Endodermal cell (in vitro differentiated cells): ENCODE measurements around the gene LILRA5. TPM values are rescaled to one million over a fixed set of nuclear protein-coding genes. Genes with fewer than 3 reads are reported as not detected.

Experiments used
- DNase-seq: peaks from one replicate; pipeline ENCODE4 v3.0.0-alpha.2; 2017
- H3K27ac ChIP-seq: 2 replicates; pipeline ENCODE4 v1.5.1; 2013; ENCODE audit warnings: mild to moderate bottlenecking, low read depth, low read length, moderate library complexity
- H3K27me3 ChIP-seq: 2 replicates; pipeline ENCODE4 v1.6.1; 2013; ENCODE audit warnings: mild to moderate bottlenecking, low read length, moderate library complexity; ENCODE audit not compliant: insufficient read depth, control insufficient read depth, poor library complexity, severe bottlenecking
- H3K36me3 ChIP-seq: 2 replicates; pipeline ENCODE4 v1.7.0; 2013; ENCODE audit warnings: mild to moderate bottlenecking, low read length, moderate library complexity; ENCODE audit not compliant: control insufficient read depth, insufficient read depth
- H3K4me1 ChIP-seq: one replicate; pipeline ENCODE4 v1.7.0; 2013; ENCODE audit warnings: low read length; ENCODE audit not compliant: control insufficient read depth, insufficient read depth
- H3K4me3 ChIP-seq: 2 replicates; pipeline ENCODE4 v1.5.1; 2013; ENCODE audit warnings: mild to moderate bottlenecking, low read length, moderate library complexity
- H3K9ac ChIP-seq: 2 replicates; pipeline ENCODE4 v1.6.1; 2013; ENCODE audit warnings: mild to moderate bottlenecking, low read length, moderate library complexity; ENCODE audit not compliant: poor library complexity, severe bottlenecking; ENCODE audit errors: extremely low read depth
- H3K9me3 ChIP-seq: 2 replicates; pipeline ENCODE4 v1.6.1; 2013; ENCODE audit warnings: mild to moderate bottlenecking, low read length, moderate library complexity; ENCODE audit not compliant: control insufficient read depth
- H3K27ac Mint-ChIP-seq: 2 replicates; pipeline ENCODE4 v1.8.0; 2020; ENCODE audit warnings: mixed read lengths
- H3K27me3 Mint-ChIP-seq: 2 replicates; pipeline ENCODE4 v1.8.0; 2021; ENCODE audit warnings: mild to moderate bottlenecking, mixed read lengths; ENCODE audit not compliant: insufficient read depth
- H3K36me3 Mint-ChIP-seq: 2 replicates; pipeline ENCODE4 v1.8.0; 2020; ENCODE audit warnings: low read depth, mixed read lengths
- H3K4me1 Mint-ChIP-seq: 2 replicates; pipeline ENCODE4 v1.8.0; 2020; ENCODE audit warnings: mixed read lengths
- H3K4me3 Mint-ChIP-seq: 2 replicates; pipeline ENCODE4 v1.8.0; 2020; ENCODE audit warnings: mild to moderate bottlenecking, moderate library complexity, mixed read lengths
- H3K9me3 Mint-ChIP-seq: 2 replicates; pipeline ENCODE4 v1.8.0; 2020; ENCODE audit warnings: mild to moderate bottlenecking, mixed read lengths
- WGBS, 2 experiments: methylation state at CpG; one replicate each; pipeline versions ENCODE4 v1.1.5 to v1.1.7; 2013; ENCODE audit warnings: missing lambda C conversion rate in 2 of 2, mixed read lengths in 1 of 2; ENCODE audit not compliant: insufficient coverage in 1 of 2, insufficient read length in 1 of 2; 5-methylcytosine and 5-hydroxymethylcytosine counted together
- total RNA-seq, 2 donors: library from RNA; stranded (reverse); fragmentation: NEBNext Ultra II Directional in 1 of 2; extraction: Animal tissue kit (Norgen Biotek cat#: 25700) in 1 of 2; gene quantifications; 2 replicates in 1 of 2; 3 replicates in 1 of 2; pipeline ENCODE4 v1.2.1, GENCODE V29; 2021
- TF ChIP-seq, protein P1 (sequence below): fragments of 200-600 bp; sonication (generic); conservative IDR thresholded peaks from 2 replicates; pipeline ENCODE4 v1.5.0; 2021; ENCODE audit warnings: antibody characterized with exemption, mild to moderate bottlenecking

LILRA5 gene
- total RNA-seq, 2 donors from 2014 or later: not detected

DNA sequence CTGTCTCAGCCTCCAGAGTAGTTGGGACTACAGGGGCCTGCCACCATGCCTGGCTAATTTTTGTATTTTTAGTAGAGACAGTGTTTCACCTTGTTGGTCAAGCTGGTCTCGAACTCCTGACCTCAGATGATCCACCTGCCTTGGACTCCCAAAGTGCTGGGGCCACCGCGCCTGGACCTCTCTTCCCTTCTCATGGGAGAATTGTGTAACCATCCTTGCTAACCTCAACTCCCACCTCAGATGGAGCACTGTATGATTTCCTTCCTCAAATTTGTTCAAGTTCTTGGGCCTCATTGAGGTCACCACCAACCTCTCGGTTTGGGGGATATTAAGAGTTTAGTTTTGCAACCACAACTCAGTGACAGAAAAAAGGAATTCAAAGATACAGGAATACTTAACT is 10.7 kb downstream of the LILRA5 start:
- Mint-ChIP-seq H3K9me3 (peaks cover 7% of the 10 kb centered on the region), H3K27ac (no peak overlapping the region), H3K27me3 (peaks cover 26% of the 10 kb centered on the region), H3K4me3 (no peak overlapping the region), H3K36me3 (no peaks in the 10 kb centered on the region), H3K4me1 (no peaks in the 10 kb centered on the region)
- peaks cover 7% of the 10 kb centered on the region for H3K27me3 ChIP-seq
- no peak overlapping the region for H3K4me3 ChIP-seq
- TF ChIP-seq, protein P1, sequence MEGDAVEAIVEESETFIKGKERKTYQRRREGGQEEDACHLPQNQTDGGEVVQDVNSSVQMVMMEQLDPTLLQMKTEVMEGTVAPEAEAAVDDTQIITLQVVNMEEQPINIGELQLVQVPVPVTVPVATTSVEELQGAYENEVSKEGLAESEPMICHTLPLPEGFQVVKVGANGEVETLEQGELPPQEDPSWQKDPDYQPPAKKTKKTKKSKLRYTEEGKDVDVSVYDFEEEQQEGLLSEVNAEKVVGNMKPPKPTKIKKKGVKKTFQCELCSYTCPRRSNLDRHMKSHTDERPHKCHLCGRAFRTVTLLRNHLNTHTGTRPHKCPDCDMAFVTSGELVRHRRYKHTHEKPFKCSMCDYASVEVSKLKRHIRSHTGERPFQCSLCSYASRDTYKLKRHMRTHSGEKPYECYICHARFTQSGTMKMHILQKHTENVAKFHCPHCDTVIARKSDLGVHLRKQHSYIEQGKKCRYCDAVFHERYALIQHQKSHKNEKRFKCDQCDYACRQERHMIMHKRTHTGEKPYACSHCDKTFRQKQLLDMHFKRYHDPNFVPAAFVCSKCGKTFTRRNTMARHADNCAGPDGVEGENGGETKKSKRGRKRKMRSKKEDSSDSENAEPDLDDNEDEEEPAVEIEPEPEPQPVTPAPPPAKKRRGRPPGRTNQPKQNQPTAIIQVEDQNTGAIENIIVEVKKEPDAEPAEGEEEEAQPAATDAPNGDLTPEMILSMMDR: no peak
- no peak overlapping the region for H3K9ac ChIP-seq
- H3K27ac ChIP-seq: no peak overlapping the region
- no peaks in the 10 kb centered on the region for H3K9me3 ChIP-seq
- DNase-seq: no peak
- no peaks in the 10 kb centered on the region for H3K4me1 ChIP-seq
- no peaks in the 10 kb centered on the region for H3K36me3 ChIP-seq
- WGBS, 2 experiments: 79 to 85% methylated on average over 3 to 4 of the region's 4 CpGs

DNA sequence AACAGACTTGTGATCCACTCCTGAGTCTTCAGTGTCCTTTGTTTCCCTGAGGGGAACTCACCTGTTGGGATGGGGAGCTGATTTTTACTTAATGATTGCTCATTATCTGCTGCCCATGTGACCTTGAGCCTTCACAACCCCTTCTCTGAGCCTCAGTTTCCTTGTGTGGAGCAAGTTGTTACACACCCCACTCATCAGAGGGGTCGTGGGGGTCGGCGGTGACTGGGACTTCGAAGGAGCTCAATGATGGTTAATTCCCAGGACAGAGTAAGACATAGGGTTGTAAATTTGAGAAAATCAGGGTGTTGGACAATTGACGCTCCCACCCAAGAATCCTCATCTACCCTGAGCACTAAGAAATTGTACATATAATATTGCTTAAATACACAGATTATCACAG is 13.5 kb downstream of the LILRA5 start:
- no peaks in the 10 kb centered on the region for H3K36me3 Mint-ChIP-seq

GRCh38 chr19:54299126-54299498 is 13.9 kb downstream of the LILRA5 start:
- Histone ChIP-seq H3K27me3 (peaks cover 7% of the 10 kb centered on the region), H3K36me3 (no peaks in the 10 kb centered on the region), H3K9me3 (no peaks in the 10 kb centered on the region), H3K9ac (no peak overlapping the region), H3K27ac (no peak overlapping the region), H3K4me3 (no peak overlapping the region), H3K4me1 (no peaks in the 10 kb centered on the region)
- H3K27ac Mint-ChIP-seq: no peak overlapping the region
- H3K36me3 Mint-ChIP-seq: no peaks in the 10 kb centered on the region
- DNase-seq: no peak
- 51 to 68% methylated on average over 6 to 7 of the region's 7 CpGs for WGBS, 2 experiments
- TF ChIP-seq, protein P1: no peak
- H3K9me3 Mint-ChIP-seq: no peaks in the 10 kb centered on the region
- H3K27me3 Mint-ChIP-seq: peaks cover 27% of the 10 kb centered on the region
- H3K4me1 Mint-ChIP-seq: no peaks in the 10 kb centered on the region
- H3K4me3 Mint-ChIP-seq: no peak overlapping the region

More for the DNA sequence above, 13.5 kb downstream of the LILRA5 start:
- no peak overlapping the region for H3K27ac Mint-ChIP-seq
- Histone ChIP-seq H3K27ac (no peak overlapping the region), H3K9ac (no peak overlapping the region), H3K36me3 (no peaks in the 10 kb centered on the region), H3K9me3 (no peaks in the 10 kb centered on the region), H3K4me3 (no peak overlapping the region), H3K27me3 (peaks cover 7% of the 10 kb centered on the region), H3K4me1 (no peaks in the 10 kb centered on the region)
- WGBS, 2 experiments: 40% methylated on average over 1 of the region's 5 CpGs; no CpG with 5 or more reads in 1 of the 2 experiments
- peaks cover 23% of the 10 kb centered on the region for H3K27me3 Mint-ChIP-seq
- TF ChIP-seq, protein P1: no peak
- H3K4me3 Mint-ChIP-seq: no peak overlapping the region
- H3K9me3 Mint-ChIP-seq: no peaks in the 10 kb centered on the region
- no peaks in the 10 kb centered on the region for H3K4me1 Mint-ChIP-seq
- DNase-seq: no peak
